Activated T-cell treated with anti-CD3 and anti-CD28 coated beads for 48 hours (primary cell): Measurements from ENCODE around the gene PRR29.
A peak's percentile ranks its signal among the peaks of the same experiment; 100 is the strongest.

Experiments
- DNase-seq: peaks from one replicate; pipeline ENCODE4 v3.0.0-alpha.2; 2020; ENCODE audit warnings: low read depth

The PRR29 gene

DNA sequence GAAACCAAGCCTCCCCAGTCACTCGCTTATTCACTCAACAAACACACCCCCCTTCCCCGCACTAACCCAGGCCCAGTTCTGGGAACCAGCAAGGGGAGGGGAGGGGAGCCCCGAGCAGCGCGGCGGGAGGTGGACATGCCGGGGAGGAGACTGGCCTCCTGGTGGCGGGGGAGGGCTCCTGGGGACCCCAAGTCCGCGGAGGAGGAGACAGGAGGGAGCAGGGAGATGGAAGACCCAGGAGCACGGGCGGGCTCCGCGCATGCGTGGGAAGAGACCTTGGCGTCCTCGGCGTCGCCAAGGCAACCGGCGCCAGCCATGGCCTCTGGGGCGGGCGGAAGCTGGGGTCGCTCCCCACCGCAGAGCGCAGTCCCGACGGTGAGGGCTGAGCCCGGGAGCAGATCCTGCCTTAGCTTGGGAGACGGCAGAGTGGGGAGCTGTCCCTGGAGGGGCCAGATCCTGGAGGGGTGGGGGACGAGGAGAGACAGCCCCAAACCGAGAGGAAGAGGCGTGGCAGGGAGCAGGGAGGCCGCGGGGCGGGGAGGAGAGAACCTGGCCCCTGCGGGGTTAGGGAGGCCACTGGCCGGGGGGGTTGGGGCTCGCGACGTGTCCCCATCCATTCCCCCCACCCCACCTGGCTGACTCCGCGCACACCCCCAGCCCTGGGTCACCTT lies at the start of gene PRR29:
Gene PRR29, plus strand, starts transcription at position 302 of the 671 bp plus-strand sequence. Its CDS starts 14 bp downstream, at position 316.
- peak; percentile 67 for DNase-seq

DNA sequence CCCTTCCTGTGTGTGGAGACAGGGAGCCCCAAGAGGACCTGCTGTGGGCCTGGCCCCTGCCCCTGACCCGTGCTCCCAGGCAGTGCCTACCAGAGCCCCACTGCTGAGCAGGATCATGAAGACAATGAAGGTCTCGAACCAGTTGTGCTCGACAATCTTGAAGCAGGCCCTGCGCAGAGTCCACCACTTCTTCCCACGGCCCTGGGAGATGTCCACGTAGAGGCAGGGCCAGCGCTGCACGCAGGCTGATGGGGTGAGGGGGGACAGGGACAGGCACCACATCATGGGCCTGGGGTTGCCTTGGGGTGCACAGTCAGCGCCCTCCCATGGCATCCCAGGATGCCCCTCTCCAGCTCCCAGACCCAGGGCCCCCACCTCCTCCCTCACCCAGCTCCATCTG lies 49.6 kb upstream of the PRR29 start:
- DNase-seq: no peak

DNA sequence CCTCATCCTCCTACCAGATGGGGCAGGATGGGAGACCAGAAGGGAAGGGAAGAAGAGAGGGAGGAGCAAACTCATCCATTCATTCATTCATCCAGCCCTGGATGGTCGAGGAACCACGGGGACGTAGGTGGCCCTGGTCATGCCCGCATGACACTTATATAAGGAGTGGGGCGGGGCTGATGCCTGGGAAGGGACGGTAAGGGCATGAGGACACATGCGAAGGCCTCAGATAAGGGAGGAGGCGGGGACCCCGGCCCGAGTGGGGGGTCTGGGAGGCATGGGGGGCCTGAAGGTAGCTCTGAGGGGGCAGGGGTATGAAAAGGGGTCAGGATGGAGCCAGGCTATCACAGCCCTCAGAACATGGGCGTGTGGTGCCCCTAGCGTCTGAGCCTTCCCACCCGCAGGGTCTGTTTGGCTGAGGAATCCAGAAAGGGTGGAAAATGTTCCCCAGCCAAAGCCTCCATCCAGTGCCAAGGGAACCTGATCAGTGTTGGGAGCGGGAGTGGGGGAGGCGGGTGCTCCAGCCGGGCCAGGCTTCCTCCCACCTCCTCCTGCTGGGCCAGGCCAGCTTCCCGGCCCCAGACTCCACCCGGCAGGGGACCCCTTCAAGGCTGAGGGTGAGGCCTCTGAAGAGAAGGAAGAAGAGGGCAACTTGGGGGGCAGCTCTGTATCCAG lies 48.4 kb upstream of the PRR29 start:
- no peak for DNase-seq

DNA sequence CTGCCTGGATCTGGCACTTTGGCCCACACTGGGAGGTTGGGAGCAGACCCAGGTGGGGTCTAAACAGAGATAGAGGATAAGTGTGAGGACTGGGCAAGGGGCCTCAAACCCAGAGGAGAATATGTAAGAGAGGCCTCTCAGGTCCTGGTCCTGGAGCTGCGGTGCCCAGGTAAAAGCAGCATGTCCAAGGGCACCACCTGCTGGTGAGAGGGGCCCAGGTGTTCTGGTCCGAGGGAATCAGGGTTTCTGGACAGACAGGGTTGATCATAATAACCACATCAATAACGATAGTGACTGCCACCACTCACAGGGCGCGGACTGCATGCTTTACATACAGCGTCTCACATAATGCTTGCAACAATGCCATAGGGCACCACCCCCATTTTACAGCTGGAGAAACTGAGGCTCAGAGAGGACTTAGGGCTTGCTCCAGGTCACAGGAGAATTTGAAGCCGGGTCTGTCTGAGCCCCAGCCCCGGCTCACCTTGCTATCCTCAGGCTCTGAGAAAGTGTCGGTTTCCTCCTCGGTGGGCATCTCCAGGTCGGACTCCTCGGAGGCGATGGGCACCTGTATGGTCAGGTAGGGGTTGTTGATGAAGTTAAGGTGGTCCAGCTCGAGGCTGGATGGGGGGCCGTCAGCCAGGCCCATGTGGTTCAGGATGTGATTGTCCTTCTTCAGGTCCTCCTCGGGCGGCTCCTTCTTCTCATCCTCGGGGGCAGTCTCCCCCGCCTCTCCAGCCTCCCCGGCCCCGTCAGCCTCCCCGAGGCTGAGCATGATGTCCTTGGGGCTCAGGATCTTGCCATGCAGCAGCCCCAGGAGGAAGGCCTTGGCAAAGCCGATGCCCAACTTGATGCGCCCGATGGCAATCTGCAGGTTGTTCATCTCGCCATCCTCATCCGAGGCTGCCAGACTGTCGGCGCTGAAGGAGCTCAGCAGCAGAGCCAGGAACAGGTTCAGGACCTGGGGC lies 46.9 kb upstream of the PRR29 start:
- DNase-seq: no peak

DNA sequence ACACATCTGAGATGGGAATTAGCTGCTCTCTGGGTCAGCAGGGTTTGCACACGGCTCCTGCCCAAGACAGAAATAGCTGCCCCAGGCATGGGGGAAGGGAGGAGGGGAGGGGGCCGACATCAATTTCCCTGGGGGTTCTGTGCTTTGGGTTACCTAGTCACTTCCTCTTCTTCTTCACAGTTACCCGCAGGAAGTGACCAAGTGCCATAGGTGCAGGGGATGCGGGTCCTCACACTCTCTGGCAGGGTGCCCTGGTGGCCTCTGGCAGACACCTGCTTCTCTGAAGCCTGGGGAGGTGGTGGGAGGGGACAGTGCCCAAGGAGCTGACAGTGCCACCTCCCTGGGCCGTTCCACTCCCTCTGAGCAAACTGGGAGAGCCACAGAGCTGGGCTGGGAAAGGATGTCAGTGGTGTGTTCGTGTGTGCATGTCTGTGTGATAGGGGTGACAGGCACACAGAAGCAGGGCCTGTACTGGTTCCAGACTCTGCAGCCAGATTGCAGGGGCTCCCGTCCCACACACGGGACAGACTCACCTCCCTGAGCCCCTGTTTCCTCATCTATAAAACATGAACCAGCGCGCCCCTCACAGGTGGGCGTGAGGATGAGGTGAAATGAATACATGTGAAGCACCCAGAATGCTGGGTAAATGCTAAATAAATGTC lies 43.6 kb upstream of the PRR29 start:
- DNase-seq: no peak

DNA sequence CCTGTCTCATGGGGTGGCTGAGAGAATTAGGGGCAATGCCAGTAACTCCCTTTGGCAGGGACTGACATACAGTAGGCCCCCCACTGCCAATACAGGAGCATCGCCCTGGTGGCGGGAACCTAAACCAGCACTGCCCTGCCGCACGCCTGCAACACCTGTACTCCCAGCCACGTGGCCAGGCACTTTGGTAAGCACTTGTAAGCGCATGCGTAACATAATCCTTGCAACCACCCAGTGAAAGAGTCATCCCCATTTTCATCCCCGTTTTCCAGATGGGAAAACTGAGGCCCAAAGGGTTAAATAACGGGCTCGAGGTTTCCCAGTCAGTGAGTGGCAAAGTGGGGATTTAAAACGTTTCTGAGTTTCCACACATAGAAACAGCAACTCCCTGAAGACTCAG lies 42.9 kb upstream of the PRR29 start:
- no peak for DNase-seq

DNA sequence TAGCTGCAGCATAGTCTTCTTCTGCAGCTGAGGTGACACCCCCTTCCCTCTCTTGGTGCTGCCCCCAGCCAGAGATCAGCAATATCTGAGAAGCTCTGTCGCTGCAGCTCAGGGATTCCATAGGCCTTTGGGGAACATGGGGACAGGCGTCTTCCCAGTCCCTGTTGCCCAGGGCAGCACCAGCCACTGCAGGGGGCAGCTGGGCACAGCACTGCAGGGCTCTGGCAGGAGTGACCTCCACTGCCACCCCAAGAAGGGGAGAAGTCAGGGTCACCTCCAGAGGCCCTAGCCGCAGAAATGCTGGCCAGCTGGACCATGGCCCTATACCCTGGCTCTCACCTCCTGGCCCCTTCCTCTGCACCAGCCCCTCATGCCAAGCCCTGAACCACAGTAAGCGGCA lies 42.4 kb upstream of the PRR29 start:
- DNase-seq: no peak

DNA sequence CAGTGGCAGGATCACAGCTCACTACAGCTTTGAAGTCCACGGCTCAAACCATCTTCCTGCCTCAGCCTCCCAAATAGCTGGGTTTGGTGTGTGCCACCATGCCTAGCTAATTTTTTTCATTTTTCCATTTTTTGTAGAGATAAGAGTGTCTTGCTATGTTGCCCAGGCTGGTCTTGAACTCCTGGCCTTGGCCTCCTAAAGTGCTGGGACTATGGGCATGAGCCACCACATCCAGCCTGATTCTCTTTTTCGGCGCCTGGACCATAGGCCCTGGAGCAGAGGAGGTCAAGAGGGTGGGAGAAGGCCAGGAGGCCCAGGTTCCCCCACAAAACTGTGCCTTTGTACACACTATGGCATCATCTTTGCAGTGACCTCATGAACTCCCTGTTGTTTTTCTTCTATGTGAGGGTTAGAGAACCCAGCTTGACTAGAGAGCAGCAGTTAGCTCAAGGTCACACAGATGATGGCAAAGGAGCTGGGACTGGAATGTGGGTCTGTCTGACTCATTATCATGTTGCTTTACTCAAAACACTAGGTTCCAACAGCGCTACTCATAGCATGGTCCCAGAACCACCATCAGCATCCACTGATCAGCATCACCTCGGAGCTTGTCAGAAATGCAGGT lies 41.7 kb upstream of the PRR29 start:
- no peak for DNase-seq

DNA sequence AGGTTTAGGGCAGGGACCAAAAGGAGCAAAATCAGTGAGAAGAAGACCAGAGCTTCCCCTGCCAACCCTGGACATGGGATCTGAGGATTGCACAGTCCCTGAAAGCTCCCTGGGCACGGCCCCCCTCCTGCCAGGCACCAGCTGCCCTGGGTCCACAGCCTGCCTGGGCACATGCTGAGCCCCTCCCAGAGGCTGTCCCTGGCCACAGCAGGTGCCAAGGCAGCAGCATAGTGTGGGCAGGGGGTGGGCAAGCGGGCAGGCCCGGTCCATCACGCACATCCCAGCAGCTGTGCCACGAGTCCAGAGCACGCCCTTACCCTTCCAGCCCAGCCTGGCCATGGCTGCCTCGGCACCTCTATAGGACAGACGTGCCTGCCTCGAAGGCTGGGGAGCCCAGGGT lies 38.1 kb upstream of the PRR29 start:
- DNase-seq: no peak

DNA sequence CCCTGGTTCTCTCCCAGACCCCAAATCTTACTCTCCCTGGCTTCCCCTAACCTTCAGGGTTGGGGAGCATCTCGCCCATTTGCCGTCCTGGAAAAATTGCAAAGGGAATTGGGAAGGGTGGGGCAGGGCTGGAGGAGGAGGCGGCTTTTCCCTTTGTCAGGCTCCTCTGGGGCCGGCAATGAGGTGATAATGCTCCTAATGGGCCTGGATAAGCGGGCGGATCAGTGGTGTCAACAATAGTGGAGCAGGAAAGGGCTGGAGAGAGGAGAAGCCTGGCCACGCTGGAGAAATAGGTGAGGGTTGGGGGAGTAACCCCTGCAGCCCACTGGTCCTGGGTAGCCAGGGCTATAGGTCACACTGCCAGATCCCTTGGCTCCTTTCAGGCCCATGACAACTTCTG lies 37.7 kb upstream of the PRR29 start:
- no peak for DNase-seq

DNA sequence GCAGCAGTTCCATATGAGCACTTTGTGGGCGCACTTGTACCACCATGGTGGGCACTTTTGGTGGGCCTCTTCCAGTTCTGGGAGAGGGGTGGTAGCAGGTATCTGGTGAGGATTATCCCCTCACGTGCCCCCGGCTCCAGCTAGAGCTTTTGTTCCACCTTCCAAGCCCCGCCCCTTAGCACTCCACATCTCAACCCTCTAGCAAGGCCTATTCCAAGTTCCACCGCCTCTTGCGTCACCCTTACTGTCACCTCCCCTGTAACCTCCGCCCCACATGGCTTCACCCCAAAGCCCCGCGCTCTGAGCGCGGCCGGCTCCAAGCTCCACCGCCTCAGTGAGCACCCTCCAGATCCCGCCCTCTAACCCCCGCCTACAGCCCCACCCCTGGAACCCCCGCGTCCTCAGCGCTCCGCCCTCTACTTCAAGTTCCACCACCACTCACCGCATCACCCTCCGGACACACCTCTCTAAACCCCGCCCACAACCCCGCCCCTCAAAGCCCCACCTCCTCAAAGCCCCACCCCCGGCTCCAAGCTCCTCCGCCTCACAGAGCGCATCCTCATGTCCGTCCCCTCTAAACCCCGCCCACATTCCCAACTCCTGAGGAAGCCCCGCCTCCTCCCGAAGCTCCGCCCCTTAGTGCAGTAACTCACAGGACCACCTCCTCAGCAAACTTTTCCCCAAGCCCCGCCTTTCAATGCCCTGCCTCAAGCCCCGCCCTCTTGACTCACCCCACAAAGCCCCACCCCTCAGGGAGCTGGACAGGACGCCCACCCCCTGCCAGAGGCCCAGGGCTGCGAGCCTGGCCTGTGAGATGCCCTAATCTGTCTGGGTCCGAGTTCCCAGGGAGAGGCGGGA lies 36.6 kb upstream of the PRR29 start:
- peak; percentile 43 for DNase-seq

DNA sequence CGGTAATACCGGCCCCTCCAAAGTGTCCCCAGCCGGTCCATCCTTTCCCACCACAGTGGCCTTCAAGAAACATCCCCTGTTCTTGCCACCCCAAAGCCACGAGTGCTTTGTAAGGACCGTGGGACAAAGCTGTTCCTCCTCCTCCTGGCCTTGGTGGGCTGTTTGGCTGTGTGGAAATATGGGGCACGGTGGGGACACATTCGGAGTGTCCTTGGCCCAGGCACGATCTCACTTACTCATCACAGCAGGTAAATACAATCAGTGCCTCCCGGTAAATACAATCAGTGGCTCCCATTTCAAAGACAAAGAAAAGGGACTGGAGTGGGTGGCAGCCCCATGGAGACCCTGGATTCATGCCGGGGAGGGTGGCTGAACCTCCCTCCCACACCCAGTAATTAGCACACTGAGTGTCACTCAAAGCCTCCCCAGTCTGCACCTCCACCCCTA lies 35.8 kb upstream of the PRR29 start:
- no peak for DNase-seq

DNA sequence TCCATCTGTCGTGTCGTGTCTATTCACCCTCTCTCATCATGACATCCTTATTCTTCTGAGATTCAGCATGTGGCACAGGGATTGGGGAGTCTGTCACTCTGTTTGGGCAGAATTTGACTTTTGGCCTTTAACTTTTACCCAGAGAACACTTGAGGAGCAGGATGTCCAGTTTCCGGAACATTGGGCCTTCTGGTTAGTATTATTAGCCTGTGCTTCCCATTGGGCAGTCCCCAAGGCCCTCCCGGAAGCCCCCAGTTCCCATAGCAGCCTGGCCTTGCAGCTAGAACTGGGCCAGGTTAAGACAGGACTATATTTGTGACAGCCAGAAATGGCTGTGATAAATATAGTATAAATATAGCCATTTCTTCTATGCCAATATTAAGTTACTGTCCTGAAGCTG lies 35.0 kb upstream of the PRR29 start:
- no peak for DNase-seq

DNA sequence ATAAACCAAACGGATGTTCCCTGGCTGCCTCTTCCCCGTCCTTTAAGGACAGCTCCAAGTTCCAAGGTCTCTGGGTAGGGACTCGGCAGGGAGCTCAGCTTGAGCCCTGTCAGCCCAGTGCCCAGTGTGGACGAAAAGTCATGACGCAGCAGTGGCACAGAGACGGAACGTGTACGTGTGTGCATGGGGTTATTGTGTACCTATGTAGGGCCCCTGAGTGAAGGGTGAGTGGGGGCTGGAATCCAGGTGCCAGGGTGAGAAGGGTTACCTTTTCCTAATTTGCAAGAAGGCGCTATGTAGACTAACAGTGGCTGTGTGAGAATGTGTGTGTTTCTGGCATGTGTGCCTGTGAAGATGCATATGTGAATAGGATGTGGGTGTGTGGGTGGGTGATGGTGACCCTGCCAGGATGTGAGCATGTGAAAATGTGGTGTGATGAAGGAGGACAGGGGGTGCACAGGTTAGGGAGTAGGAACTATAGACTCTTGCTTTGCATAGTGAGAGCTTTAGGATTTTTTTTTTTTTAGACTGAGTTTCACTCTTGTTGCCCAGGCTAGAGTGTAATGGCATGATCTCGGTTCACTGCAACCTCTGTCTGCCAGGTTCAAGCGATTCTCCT lies 31.4 kb upstream of the PRR29 start:
- DNase-seq: no peak

DNA sequence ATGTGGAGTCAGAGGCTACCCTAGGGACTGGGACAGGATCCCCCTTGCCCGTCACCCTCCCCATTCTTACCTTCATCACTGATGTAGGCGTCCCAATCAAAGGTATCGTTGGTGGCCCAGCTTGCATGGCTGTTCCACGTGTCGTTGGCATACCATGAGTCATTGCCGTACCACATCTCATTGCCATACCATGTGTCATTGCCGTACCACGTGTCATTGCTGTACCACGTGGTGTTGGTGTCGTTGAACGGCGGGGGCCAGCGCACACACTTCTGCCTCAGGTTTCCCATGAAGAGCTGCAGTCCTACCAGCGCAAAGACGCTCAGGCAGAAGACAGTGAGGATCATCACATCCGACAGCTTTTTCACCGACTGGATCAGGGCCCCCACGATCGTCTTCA lies 30.2 kb upstream of the PRR29 start:
- no peak for DNase-seq

DNA sequence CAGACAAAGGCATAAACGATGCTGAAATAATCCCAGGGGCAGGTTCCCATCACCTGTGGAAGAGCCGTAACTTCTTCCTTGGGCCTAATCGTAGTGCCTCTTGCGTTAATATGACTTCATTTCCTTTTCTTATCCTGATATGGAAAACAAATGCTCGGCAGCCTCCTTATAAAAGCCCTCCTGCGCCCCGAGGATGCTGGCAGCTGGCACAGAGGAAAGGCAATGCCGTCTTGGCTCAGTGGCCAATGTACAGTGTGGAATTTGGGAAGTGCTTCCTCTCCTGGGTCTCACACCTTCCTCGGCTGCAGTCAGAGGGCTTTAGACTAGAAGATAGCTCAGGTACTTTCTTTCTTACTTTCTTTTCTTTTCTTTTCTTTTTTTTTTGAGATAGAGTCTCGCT lies 28.9 kb upstream of the PRR29 start:
- no peak for DNase-seq

DNA sequence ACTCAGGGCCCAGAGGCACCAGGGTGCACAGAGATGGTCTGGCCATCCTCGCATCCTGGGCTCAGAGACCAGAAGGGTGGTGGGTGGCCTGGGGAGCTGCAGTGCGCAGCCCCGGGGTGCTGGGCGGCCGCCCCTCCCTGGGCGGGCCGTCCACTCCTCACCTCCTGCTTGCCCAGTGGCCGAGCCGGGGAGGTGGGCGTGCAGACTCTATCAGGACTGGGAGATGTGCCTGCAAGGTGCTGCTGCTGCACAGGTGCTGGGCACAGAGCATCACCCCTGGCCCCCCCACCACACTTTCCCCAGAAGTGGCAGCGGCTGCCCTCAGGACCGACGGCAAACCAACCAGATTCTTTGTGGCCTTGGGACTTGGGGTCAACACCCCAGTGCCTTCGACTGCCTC lies 25.4 kb upstream of the PRR29 start, which contains the start of gene SCN4A:
Gene SCN4A, minus strand, starts transcription at position 123 of the 400 bp plus-strand sequence. Its CDS starts 77 bp downstream, at position 46.
- no peak for DNase-seq

DNA sequence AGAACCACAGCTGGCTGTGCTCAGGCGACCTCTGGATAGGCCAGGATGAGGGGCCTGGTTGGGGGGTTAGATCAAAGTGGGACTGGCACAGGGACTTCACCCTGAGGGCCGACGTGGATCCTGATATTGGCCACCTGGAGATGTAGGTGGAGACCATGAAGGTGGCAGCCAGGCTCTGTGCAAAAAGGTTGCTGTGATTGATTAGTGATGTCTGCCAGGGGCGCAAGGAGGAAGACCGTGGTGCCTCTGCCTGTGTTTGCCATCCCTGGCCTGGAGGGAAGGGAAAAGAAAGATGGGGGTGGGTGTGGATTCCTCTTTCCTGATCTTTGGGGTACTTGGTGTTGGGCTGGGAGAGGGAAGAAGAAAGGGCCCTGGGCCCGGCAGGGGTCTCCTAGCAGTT lies 24.9 kb upstream of the PRR29 start:
- DNase-seq: no peak

DNA sequence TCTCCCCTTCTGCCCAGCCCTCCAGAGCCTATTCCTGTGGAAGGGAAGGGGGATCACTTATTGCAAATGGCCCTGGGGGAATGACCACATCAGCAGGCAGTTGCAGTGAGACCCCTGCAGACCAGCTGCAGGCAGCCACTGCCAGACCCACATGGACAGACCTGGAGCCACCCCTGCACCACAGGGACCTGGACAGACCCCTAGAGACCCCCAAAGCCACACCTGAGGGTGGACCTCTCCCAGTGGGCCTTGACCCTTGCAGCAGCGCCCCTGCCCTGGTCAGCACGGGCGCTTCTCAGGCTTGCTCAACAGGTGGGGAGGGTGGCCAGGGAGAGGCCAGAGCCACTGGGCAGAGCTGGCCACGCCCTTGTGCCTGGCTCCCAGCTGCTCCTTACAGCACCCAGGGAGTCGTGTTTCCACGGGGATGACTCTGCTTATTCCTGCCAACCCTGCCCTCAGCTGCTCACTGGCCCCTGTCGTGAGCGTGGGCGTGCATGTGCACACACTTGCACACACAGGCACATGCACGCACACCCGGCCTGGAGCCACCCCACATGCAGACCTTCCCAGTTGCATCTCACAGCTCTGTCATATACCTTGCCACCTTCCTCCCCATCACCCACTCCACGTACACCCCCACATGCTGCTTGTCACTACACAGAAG lies 24.1 kb upstream of the PRR29 start:
- DNase-seq: no peak
